GM21619 (cell line): ENCODE data around the gene APMAP.

Experiments
- ATAC-seq: cut with Tn5 transposase; IDR thresholded peaks from one replicate; pipeline ENCODE4 v1.9.1; 2021; ENCODE audit not compliant: unreplicated experiment

The APMAP gene

DNA sequence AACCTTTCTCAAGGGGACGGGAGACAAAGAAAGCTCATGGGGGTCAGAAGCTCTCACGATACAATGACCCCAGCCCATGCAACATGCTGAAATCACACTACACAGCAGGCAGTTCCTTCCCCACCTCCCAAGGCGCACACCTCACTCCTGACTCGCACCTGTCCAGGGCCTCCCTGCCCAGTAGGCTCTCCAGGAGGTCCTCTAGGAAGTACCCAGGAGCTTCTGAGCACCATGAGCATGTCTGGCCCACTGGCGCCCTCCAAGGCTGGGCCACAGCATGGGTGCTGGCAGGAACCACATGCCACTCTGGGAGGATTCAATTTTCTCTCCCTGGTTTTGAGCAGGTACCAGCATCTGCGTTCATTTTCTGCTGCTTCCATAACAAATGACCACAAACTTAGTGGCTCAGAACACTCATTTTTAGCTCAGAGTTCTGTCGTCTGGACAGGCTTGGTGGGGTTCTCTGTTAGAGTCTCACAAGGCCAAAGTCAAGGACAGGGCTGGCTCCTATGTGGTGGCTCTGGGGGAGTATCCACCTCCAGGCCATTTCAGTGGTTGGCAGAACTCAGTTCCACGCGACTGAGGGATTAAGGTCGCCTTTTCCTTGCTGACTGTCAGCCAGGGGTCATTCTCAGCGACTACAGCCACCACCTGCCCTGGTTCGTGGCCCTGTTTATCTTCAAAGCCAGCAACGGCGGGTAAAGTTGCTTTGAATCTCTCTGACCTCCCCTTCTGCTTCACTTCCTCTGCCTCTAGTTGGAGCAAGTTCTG is 32.7 kb upstream of the APMAP start:
- ATAC-seq, result no peak

GRCh38 chr20:25024171-25024570 is 31.6 kb upstream of the APMAP start:
- no peak for ATAC-seq

DNA sequence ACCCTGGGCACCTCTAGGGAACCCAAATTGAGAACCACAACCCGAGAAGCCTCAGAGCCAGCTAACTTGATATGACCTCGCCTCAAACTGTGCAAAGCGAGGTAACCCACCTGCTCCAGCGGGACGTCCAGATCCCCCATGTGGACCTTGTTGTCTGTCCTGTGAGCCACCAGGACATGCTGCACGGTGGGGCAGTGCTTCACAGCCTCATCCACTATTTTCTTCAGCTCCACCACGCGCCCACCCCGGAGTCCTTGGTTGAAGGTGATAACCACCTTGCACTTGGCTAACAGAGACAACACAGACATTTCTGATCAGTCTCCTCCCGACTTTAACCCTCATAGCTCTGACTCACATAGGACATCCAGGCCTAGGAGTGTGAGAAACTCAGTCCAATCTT is 30.8 kb upstream of the APMAP start:
- ATAC-seq, result no peak

GRCh38 chr20:25022680-25023079 is 30.1 kb upstream of the APMAP start:
- ATAC-seq, result no peak

DNA sequence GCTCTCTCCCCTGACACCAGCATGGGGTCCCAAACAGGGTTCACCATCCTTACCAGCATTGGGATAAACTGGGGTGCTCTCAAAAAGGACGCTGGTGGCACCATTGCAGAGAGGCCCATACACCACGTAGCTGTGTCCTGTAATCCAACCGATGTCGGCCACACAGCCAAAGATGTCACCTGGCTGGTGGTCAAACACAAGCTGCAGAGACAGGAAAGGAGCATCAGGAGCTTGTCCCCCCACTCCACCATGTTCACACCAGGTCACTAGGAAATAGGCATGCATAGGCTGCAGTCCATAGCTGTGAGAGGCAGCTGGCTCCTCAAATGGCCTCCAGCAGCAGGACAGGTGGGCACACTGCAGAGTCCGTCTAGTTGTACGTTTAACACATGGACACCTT is 28.8 kb upstream of the APMAP start:
- ATAC-seq, result no peak

DNA sequence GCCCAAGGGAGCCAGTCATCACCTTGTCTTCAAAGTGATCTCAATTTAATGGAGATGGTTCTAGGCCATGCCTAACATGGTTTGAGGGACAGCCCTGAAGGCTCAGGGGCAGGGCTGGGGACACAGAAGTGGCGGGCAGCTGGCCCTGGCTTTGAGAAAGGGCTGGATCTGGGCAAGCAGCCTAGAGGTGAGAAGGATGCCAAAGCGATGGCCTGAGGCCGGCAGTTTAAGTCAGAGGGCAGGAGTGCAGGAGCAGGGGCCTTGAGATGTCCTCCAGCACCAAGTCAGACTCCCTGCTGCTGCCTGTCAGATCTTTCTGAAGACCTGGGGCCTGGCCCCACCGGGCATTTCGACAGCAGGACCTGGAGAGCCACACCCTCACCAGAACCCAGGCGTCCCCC is 28.4 kb upstream of the APMAP start:
- no peak for ATAC-seq

DNA sequence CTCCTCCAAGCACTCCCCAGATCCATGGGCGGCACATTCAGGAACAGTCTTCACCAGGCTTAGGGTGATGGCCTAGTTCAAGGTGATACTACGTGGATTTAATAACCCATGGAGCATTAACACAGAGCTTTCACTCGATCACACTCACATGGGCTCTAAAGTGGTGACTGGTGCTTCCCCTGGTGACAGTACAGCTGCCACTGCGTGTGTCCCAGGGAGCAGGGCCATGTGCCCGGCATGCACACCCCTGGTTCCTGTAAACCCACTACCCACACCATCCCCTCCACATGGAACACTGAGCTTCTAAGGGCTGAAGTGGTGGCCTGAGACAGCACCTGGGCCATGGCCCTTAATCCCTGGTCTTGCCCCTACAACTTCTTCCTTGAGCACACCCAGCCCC is 27.8 kb upstream of the APMAP start:
- ATAC-seq, result no peak

- ATAC-seq, result no peak
Observed at GRCh38 chr20:25019381-25020155, 27.0 kb upstream of the APMAP start.

DNA sequence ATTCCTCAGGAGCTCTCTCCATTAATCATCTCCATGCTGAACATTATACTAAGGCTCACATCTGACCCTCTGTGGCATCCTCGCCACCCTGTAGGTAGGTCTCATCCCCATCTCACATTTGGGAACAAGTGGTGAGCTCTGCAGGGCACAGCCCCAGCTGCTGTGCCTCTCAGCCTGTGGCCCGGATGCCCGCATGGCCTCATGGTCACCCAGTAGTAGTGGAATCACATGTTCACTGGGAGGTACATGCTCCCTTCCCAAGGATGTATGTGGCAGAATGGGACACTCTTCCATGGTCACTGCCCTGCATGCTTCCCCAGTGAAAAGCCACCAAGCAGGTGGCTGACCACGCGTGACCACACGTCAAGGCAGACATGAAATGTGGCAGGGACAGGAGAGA is 26.3 kb upstream of the APMAP start:
- ATAC-seq, result no peak

DNA sequence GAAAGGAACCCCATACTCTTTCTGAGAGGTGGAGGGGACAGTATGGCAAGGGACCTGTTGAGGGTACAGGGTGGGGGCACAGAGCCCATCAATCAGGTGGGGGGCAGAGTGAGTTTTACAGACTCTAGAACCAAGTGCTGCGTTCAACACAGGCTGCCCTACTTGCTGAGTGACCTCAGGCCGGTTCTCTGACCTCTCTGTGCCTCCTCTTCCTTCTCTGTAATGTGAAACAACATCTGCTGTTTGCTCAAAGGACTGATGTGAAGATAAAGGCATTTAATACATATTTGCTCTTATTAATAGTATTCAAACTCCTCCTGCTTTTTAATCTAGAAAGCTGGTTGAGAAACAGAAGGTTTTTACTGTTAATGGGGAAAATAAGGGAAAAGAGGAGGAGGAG is 25.9 kb upstream of the APMAP start:
- ATAC-seq, result no peak

- ATAC-seq, result no peak
Observed at GRCh38 chr20:25017257-25017803, 24.8 kb upstream of the APMAP start.

- ATAC-seq, result no peak
Observed at GRCh38 chr20:25016471-25016870, 23.9 kb upstream of the APMAP start.

DNA sequence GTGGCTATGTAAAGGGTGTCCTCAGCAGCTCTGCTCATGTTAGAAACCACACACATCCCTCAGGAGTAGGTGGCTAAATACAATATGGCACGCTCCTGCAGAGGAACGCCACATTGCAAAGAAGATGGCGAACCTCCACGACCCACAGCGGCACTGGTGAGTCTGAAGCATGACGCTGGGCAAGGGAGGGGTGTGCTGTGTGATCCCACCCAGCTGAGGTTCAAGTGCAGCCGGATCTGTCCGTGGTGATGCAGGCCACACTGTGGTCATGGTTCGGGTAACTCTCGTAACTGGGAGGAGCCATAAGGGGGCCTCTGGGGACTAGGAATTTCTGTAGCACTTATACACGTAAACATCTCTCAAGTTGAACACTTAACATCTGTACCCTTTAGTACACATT is 23.4 kb upstream of the APMAP start:
- ATAC-seq, result no peak

GRCh38 chr20:25014816-25015215 is 22.3 kb upstream of the APMAP start:
- no peak for ATAC-seq

DNA sequence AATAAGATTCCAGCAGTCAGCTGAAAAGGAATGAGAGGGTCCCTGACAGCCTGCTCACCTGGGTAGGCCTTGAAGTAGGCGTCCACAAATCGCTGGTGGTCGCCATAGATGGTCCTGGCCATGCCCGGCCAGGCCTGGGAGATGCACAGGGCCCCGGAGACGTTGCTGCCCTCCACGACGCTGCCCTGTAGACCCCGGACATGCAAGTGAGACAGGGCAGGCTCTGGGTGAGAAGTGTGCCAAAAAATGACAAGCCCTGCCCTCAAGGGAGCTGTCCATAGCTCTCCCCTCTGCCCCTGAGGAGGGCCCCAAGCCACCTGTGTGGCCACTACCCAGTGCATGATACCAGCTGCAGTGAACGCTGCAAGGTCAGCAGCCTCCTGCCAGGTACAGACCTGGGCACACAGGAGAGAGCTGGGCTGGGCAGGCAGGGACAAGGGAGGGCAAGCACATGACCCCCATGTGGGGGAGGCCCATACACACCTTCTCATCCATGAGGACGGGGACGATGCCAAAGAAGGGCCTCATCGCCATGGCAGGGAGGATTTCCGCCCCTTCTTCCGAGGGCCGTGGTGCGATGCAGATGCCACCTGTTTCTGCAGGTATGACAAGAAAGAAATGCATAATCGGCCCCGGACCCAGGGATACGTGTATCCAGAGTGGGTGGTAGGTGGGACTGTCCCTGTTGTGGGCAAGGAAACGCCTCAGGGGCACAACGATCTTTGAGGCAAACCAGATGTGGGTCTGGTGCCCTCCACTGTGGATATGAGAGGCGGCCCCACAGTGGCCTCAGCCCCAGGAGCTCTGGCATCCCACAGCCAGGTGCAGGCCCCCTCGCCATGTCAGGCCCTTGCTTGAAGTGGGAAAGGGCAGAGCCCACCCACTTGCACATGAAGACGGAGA is 21.2 kb upstream of the APMAP start:
- no peak for ATAC-seq

- ATAC-seq, result no peak
Observed at GRCh38 chr20:25012616-25013189, 20.2 kb upstream of the APMAP start.

DNA sequence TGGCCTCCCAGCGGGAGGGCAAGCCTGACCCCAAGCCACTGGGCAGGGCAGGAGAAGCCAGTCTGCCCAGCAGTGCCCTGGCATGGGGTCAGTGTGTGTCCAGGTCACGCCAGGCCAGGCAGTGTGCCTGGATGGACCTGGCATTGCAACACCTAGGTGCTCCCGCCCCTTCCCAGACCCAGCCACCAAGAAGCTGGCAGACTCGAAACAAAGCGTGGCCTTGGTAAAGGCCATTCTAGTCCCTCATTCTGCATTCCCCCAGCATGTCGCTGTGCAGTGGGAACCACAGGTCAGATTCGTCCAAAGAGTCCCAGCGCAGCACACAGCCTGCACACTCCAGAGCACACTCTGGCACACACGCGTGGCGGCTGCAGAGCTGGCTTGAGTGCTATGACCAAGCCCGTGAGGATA is 19.3 kb upstream of the APMAP start:
- no peak for ATAC-seq

GRCh38 chr20:25011261-25011660 is 18.7 kb upstream of the APMAP start:
- ATAC-seq, result no peak

- ATAC-seq, result no peak
Observed at GRCh38 chr20:25009218-25010145, 16.9 kb upstream of the APMAP start.
